GM18867 (cell line): ENCODE data around the gene NT5DC1.

Source experiments
- ATAC-seq: cut with Tn5 transposase; IDR thresholded peaks from one replicate; pipeline ENCODE4 v1.9.1; 2021; ENCODE audit warnings: mild to moderate bottlenecking, moderate library complexity; ENCODE audit not compliant: unreplicated experiment

The NT5DC1 gene

GRCh38 chr6:116133453-116133852, 32.8 kb downstream of the NT5DC1 start:
- no peak for ATAC-seq

- no peak for ATAC-seq
Observed at GRCh38 chr6:116136373-116136772, 35.7 kb downstream of the NT5DC1 start.

GRCh38 chr6:116136933-116137340, 36.3 kb downstream of the NT5DC1 start:
- ATAC-seq = no peak

GRCh38 chr6:116139917-116140316, 39.3 kb downstream of the NT5DC1 start:
- no peak for ATAC-seq

- no peak for ATAC-seq
Observed at GRCh38 chr6:116144605-116145004, 44.0 kb downstream of the NT5DC1 start.

- no peak for ATAC-seq
Observed at GRCh38 chr6:116145803-116146675, 45.4 kb downstream of the NT5DC1 start.

- no peak for ATAC-seq
Observed at GRCh38 chr6:116152620-116153019, 52.0 kb downstream of the NT5DC1 start.

GRCh38 chr6:116154887-116155286, 54.2 kb downstream of the NT5DC1 start:
- no peak for ATAC-seq

- ATAC-seq = no peak
Observed at GRCh38 chr6:116156405-116157326, 56.0 kb downstream of the NT5DC1 start.

- ATAC-seq = no peak
Observed at GRCh38 chr6:116157391-116157790, 56.7 kb downstream of the NT5DC1 start.

- no peak for ATAC-seq
Observed at GRCh38 chr6:116158641-116159040, 58.0 kb downstream of the NT5DC1 start.

- ATAC-seq = peak; percentile 52
Observed at GRCh38 chr6:116159782-116160524, 59.3 kb downstream of the NT5DC1 start.

- ATAC-seq = no peak
Observed at GRCh38 chr6:116165596-116165995, 64.9 kb downstream of the NT5DC1 start.

GRCh38 chr6:116166369-116166768, 65.7 kb downstream of the NT5DC1 start:
- ATAC-seq = no peak

GRCh38 chr6:116168148-116168547, 67.5 kb downstream of the NT5DC1 start:
- no peak for ATAC-seq

GRCh38 chr6:116169880-116170279, 69.2 kb downstream of the NT5DC1 start:
- ATAC-seq = no peak

GRCh38 chr6:116170358-116171057, 69.9 kb downstream of the NT5DC1 start:
- ATAC-seq = no peak

GRCh38 chr6:116173928-116174327, 73.3 kb downstream of the NT5DC1 start:
- ATAC-seq = no peak

GRCh38 chr6:116175344-116175743, 74.7 kb downstream of the NT5DC1 start:
- ATAC-seq = no peak

GRCh38 chr6:116176596-116176995, 75.9 kb downstream of the NT5DC1 start:
- ATAC-seq = no peak
